22Rv1 (cell line): ENCODE results near the gene GNAI1.

Experiments
- CTCF ChIP-seq: fragments of 450-650 bp; IDR thresholded peaks from 2 replicates; pipeline ENCODE4 v1.5.1; 2017; ENCODE audit warnings: mild to moderate bottlenecking
- ZFX ChIP-seq: fragments of 450-650 bp; IDR thresholded peaks from 2 replicates; pipeline ENCODE4 v1.6.1; 2017; ENCODE audit warnings: antibody characterized with exemption, borderline replicate concordance

GRCh38 chr7:80161466-80161865 lies 26.8 kb downstream of the GNAI1 start:
- TF ChIP-seq CTCF (no peak), ZFX (no peak)
